HUDEP-2 (cell line): ENCODE data around the gene EP400.
"Not testable (repeated sequence)": the region's sequence is repeated elsewhere in the genome, so short reads cannot be mapped to it uniquely, and the experiment has no call there.

Experiments used
- DNase-seq, 76 experiments: peaks; one replicate each; lab custom pipeline; 2025; ENCODE audit not compliant: unreplicated experiment in 76 of 76; lab: John Stamatoyannopoulos, UW

The EP400 gene

GRCh38 chr12:132078190-132078589, 128.4 kb downstream of the EP400 start:
- peak in 2 of 76 experiments; percentile 7 to 22 for DNase-seq

DNA sequence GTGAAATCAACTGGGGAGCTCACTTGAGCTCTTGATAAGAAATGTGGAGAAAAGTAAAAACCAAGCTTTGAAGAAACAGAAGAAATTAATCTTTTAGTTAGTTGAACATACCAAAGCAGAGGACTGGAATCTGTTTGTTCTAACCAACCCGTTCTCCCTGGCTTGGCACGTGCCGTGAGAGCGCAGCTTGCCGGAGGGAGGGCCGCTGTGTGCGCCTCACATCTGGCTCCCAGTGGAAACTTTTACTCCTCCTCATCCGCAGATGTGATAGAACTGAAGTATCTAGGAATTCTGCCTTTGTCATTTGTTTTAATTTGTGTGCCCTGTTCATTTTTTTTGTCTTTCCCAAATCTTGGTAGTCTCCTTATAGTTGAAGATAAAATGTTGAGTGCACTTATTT, 129.5 kb downstream of the EP400 start:
- DNase-seq: no peak

GRCh38 chr12:132079695-132080094, 130.0 kb downstream of the EP400 start:
- DNase-seq: no peak

GRCh38 chr12:132080515-132080914, 130.8 kb downstream of the EP400 start:
- DNase-seq: not testable (repeated sequence)

DNA sequence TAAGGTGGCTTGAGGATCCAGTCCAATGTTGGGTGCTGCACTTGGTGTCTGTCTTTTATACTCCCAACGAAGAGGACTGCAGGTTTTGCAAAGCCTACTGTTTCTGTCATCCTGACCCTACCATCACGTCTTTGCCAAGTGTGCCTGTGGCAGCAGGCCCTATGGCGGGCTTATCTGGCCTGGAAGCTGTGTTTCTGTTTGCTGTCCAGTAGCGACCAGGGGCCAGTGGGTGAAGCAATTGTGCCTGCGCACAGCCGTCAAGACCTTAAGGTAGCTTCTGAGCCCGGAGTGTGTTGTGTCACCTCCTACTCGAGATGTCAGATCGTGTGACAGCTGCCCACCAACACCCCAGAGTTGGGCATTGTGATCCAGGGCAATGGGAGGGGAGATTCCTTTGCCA, 131.7 kb downstream of the EP400 start:
- no peak for DNase-seq

GRCh38 chr12:132083614-132083940, 133.8 kb downstream of the EP400 start:
- DNase-seq: no peak

DNA sequence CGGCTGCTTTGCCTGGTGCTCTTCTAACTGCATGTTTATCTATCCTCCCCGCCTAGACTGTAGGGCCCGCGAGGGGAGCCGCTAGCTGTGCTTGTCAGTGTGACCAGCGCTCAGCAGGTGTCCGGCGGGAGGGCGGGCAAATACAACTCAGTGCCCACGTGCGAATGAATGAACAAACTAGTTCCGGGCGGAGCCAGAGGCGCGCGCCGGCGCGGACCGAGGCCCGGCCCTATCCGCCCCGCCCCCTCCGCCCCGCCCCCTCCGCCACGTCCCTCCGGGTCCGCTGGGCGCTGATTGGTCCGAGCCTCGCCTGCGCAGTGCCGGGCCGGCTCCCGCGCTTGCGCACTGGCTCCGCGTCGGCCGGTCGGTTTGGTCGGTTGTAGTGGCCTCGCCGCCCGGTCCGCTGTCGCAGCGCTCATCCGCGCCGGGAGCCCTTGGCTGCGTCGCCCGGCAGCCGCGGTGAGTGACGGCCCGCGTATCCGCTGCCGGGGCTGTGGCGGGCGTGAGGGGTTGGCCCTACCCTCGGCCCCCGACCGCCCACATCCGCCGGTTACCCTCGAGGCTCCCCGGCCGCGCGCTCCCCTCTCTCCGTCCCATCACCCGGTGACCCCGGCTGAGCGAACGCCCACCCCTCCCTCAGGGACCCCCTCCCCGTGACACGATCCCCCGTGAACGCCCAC, 134.3 kb downstream of the EP400 start:
- peak in 74 of 76 experiments; percentile 22 to 97 (median 86) for DNase-seq

DNA sequence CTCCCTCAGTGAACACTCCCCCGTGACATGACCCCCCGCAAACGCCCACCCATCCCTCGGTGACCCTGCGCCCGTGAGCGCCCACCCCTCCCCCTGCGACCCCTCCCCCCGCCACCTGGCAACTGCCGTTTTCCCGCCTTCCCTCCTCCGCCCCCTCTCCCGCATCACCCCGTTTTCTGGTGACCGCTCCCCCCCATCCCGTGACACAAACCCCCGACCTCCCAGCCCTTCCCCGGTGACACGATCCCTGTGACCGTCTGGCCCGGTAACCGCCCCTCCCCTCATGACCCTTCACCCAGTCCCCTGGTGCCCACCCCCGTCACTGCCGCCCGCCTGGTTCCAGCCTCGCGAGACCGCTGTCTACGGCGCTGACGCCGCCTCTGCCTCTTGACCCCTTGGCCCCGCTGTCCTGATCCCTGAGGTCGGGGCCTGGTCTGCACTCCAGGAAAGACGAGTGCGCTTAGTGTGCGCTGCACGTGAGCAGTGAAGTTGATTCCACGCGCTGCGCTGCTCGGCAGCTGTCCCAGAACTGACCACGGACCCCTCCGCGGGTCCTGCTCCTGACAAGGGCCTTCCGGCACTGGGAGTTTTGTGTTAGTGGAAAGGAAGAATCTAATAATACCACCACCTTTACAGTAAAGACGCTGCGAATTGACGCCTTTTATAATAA, 135.0 kb downstream of the EP400 start:
- DNase-seq: peak in 58 of 76 experiments; percentile 8 to 78 (median 52)

DNA sequence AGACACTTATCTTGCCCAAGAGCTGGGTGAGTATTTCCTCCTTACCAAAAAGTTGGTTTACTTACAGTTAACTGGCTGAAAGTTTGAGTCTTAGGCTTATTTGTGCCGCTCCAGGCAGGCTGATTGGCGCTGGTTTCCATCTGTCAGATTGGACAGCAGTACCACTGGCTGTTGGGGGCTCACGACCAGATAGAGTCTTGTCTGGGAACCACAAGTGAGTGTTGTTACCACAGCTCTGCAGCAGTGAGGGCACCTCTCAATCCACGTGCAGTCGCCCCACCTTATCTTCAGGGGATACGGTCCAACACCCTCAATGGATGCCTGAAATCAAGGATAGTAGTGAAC, 135.5 kb downstream of the EP400 start:
- peak in 9 of 76 experiments; percentile 4 to 51 (median 31) for DNase-seq

DNA sequence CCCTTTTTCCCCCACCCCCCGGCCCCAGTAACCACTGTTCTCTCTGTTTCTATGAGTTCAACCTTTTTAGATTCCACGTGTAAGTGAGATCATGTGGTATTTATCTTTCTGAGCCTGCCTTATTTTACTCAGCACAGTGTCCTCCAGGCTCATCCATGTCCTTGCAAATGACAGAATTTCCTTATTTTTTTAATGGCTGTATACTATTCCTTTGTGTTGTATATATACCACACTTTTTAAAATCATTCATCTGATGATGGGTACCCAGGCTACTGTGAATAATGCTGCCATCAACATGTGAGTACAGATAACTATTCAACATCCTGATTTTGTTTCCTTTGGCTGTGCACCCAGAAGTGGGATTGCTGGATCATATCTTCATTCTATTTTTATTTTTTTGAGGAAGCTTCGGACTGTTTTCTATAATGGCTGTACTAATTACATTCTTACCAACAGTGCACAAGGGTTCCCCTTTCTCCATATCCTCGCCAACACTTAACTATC, 139.7 kb downstream of the EP400 start:
- DNase-seq: no peak

- no peak for DNase-seq
These were observed 144.6 kb downstream of the EP400 start for GRCh38 chr12:132094269-132094891.

DNA sequence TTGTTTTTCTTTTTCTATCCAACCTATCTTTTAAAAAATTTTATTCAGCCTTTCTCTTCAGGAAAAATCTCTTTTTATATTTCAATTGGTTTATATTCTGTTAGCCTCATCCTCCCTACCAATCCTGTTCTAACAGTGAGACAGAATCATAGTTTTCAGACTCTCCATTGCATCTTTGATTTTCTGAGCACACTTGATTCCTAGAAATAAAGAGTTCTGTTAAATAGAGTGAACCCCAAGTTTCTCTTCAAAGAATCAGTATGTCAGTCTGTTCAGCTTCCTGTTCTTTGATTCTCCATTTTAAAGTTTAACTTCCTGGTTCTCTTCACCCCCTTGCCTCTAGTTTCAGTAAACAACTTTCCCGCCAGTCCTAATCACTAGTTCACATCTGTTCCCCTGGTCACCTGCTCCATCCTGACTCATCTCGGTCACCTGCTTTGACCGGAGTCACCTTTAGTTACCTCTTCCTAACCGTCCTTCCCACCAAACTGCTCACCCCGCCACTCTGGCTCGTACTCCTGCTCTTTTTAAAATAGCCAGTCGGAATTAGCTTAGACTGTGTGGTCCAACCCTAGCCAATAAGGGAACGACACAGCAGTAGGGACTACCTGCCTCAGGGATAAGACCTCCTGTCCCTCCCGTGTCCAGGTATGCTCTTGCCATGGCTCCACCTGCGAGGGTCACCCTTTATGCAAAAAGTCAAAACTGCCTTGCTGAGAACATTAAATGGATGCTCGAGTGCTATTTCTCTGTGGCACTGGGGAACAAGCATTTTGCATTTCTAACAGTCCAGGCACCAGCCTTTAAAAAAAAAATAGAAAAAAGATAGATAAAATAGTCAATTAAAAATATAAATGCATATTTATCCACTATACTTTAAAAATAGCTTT, 146.0 kb downstream of the EP400 start:
- DNase-seq: no peak

DNA sequence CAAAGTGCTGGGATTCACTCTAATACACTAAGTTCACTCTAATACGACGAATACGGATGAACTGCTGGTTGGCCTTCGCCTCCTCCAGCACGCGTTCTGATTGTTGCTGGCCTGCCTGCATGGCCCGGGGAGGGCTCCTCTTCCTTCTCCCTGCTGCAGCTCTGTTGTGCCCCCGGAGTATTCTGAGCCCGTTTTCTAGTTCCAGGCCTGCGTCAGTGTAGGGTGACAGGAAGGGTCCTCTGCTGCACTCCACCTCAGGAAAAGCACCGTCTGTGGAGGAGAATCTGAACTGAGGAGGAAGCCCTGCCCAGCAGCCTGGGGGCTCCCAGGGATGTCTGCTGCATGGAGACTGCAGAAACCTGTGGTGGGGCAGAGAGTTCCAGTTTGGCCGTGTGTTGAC, 150.0 kb downstream of the EP400 start:
- no peak for DNase-seq

DNA sequence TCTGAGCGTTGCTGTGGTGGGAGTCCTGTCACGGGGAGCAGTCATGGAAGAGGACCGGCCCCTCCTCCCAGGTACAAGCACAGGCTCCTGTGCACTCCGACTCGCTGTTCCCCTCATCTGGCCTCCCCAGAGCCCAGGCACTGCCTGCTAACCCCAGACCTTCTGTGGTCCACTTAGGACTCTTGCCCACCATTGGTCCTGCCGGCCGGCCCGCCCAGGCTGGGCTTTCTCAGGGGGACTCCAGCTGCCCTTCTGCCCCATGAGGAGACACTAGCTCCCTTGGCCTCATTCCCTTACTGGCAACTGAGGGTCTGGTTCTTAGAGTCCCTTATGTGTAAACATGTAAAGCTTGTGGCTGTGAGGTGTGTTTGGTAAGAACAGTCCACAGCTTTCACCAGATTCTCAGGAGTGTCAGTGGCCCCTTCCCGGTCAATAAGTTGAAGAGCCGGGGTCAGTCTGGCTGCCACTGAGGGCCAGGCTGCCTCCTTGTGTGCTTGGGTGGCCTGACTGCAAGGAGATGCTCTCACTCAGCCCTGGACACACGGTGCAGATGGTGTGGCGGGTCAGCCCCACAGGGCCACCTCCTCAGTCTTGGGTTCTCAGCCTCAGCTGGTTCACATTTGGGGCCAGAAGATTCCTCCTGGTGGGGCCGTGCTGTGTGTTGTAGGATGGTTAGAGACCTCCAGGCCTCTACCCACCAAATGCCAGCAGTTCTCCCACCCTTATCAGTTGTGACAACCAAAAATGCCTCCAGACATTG, 150.7 kb downstream of the EP400 start:
- no peak for DNase-seq

- no peak for DNase-seq
These were observed 152.6 kb downstream of the EP400 start for GRCh38 chr12:132102297-132102696.

GRCh38 chr12:132103072-132103471, 153.3 kb downstream of the EP400 start:
- DNase-seq: not testable (repeated sequence)

GRCh38 chr12:132103542-132104308, 154.0 kb downstream of the EP400 start:
- no peak for DNase-seq

DNA sequence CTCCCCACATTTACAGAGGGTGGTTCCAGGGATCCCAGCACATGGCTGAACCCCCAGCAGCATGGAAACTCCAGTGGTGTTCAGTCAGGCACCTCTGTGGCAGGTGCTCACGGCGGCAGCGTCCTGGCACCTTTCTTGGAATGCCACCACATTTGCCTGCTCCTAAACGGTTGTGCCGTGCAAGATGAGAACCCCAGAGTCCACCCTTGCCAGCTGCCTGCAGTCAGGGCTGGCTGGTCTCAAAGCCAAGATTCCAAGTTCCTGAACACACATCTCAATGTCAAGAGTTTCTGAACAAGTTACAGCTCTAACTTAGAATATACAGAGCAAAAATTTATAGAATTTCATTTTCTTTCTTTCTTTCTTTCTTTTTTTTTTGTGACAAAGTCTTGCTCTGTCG, 155.7 kb downstream of the EP400 start:
- DNase-seq: no peak

GRCh38 chr12:132106921-132107320, 157.2 kb downstream of the EP400 start:
- no peak for DNase-seq
